ENCODE data around the gene NTM. TPM values are rescaled to one million over a fixed set of nuclear protein-coding genes. Genes with fewer than 3 reads are reported as not detected.

The NTM gene
- total RNA-seq, 4 donors from 2014 or later = 0.21 to 3.2 (median 0.84) TPM

GRCh38 chr11:131533998-131534397 is 163.6 kb downstream of the NTM start:
- intact Hi-C loops (cut with DNase I) = no loop called here
- DNase-seq = no peak
- 44 to 57% methylated on average over 6 of the region's 6 CpGs for WGBS, 2 donors
- H3K4me1 ChIP-seq = no peaks in the 10 kb centered on the region
- TF ChIP-seq, protein P1, sequence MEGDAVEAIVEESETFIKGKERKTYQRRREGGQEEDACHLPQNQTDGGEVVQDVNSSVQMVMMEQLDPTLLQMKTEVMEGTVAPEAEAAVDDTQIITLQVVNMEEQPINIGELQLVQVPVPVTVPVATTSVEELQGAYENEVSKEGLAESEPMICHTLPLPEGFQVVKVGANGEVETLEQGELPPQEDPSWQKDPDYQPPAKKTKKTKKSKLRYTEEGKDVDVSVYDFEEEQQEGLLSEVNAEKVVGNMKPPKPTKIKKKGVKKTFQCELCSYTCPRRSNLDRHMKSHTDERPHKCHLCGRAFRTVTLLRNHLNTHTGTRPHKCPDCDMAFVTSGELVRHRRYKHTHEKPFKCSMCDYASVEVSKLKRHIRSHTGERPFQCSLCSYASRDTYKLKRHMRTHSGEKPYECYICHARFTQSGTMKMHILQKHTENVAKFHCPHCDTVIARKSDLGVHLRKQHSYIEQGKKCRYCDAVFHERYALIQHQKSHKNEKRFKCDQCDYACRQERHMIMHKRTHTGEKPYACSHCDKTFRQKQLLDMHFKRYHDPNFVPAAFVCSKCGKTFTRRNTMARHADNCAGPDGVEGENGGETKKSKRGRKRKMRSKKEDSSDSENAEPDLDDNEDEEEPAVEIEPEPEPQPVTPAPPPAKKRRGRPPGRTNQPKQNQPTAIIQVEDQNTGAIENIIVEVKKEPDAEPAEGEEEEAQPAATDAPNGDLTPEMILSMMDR (IDR thresholded peaks at IDR 0.05) = no peak
- H3K4me3 ChIP-seq = no peak overlapping the region
- no peaks in the 10 kb centered on the region for H3K36me3 ChIP-seq
- no peaks in the 10 kb centered on the region for H3K9me3 ChIP-seq
- H3K27ac ChIP-seq = no peak overlapping the region
- H3K27me3 ChIP-seq = peaks cover 0 to 12% (median 0%) of the 10 kb centered on the region in 4 donors

GRCh38 chr11:131534611-131535010 is 164.2 kb downstream of the NTM start:
- no peak for DNase-seq
- H3K4me3 ChIP-seq = no peak overlapping the region
- H3K27me3 ChIP-seq = peaks cover 0 to 12% (median 0%) of the 10 kb centered on the region in 4 donors
- WGBS, 2 donors = 52 to 71% methylated on average over 1 to 4 of the region's 5 CpGs
- no peak for TF ChIP-seq POLR2A (IDR thresholded peaks at IDR 0.05)
- TF ChIP-seq, protein P1 (IDR thresholded peaks at IDR 0.05) = no peak
- no peaks in the 10 kb centered on the region for H3K36me3 ChIP-seq
- intact Hi-C loops (cut with DNase I) = no loop called here
- no peaks in the 10 kb centered on the region for H3K4me1 ChIP-seq
- H3K27ac ChIP-seq = no peak overlapping the region
- H3K9me3 ChIP-seq = no peaks in the 10 kb centered on the region

DNA sequence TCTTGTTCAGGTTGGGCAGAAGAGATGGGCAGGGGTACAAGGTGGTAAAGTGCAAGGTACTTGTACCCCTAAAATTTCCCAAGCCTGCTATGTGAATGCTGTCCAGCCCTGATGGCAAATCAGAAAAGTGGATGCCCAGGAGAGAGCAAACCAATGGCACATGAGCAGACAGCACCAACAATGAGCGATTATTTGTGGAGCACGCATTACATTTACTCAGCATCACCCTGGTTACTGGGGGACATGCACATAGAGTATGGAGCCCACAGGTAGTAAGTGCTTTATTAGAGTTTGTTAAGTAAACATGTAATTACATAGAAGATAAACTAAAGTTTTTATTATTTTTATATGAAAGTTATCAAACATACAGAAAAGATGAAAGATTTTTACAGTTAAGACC is 165.7 kb downstream of the NTM start:
- TF ChIP-seq, protein P1 (IDR thresholded peaks at IDR 0.05) = no peak
- TF ChIP-seq POLR2A (IDR thresholded peaks at IDR 0.05) = no peak
- intact Hi-C loops (cut with DNase I) = no loop called here
- H3K4me1 ChIP-seq = no peaks in the 10 kb centered on the region
- no peak overlapping the region for H3K27ac ChIP-seq
- no peaks in the 10 kb centered on the region for H3K36me3 ChIP-seq
- no peak for DNase-seq
- no peaks in the 10 kb centered on the region for H3K9me3 ChIP-seq
- no peak overlapping the region for H3K4me3 ChIP-seq
- 94 to 100% methylated on average over 2 of the region's 2 CpGs for WGBS, 2 donors
- peaks cover 0 to 3% (median 0%) of the 10 kb centered on the region in 4 donors for H3K27me3 ChIP-seq

GRCh38 chr11:131537196-131537595 is 166.8 kb downstream of the NTM start:
- Histone ChIP-seq H3K4me3 (no peak overlapping the region), H3K27ac (no peak overlapping the region), H3K27me3 (peaks cover 0 to 3% (median 0%) of the 10 kb centered on the region in 4 donors), H3K4me1 (no peaks in the 10 kb centered on the region), H3K36me3 (no peaks in the 10 kb centered on the region), H3K9me3 (no peaks in the 10 kb centered on the region)
- no peak for DNase-seq
- TF ChIP-seq, protein P1 (IDR thresholded peaks at IDR 0.05) = no peak
- TF ChIP-seq POLR2A (IDR thresholded peaks at IDR 0.05) = no peak
- WGBS, 2 donors = 87 to 89% methylated on average over 4 to 7 of the region's 7 CpGs
- intact Hi-C loops (cut with DNase I) = no loop called here

DNA sequence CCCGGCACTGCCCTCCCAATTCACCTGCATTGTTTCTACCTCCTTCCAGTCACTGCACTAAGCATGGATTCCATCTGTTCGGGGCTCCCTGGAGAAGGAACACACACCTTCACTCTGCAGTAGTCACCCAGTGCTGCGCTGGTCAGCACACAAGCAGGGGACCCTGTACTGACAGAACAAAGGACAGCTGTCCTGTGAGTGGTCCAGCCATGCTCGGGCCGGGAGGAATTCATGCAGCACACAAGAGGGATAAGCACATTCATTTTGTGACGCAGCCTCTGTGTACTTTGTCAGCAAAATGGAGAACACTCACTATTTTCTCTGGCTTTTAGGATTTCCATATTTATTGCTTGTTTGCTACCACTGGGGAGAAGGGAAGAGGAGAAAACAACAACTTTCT is 167.3 kb downstream of the NTM start:
- H3K9me3 ChIP-seq = no peaks in the 10 kb centered on the region
- H3K27me3 ChIP-seq = peaks cover 0 to 3% (median 0%) of the 10 kb centered on the region in 4 donors
- no peaks in the 10 kb centered on the region for H3K36me3 ChIP-seq
- H3K4me3 ChIP-seq = no peak overlapping the region
- WGBS, 2 donors = 10 to 15% methylated on average over 4 to 5 of the region's 6 CpGs
- intact Hi-C loops (cut with DNase I) = no loop called here
- DNase-seq = no peak
- no peaks in the 10 kb centered on the region for H3K4me1 ChIP-seq
- H3K27ac ChIP-seq = no peak overlapping the region
- TF ChIP-seq POLR2A (IDR thresholded peaks at IDR 0.05) = no peak
- TF ChIP-seq, protein P1 (IDR thresholded peaks at IDR 0.05) = no peak

Measured in esophagus squamous epithelium (tissue), 5 donors.